GM18511 (cell line): ENCODE data around the gene USP40.

Experiments used
- ATAC-seq: cut with Tn5 transposase; IDR thresholded peaks from one replicate; pipeline ENCODE4 v1.9.1; 2021; ENCODE audit warnings: mild to moderate bottlenecking, moderate library complexity; ENCODE audit not compliant: unreplicated experiment

USP40 gene

GRCh38 chr2:233448220-233448559 is 118.4 kb downstream of the USP40 start:
- no peak for ATAC-seq

GRCh38 chr2:233447506-233448219 is 118.9 kb downstream of the USP40 start:
- no peak for ATAC-seq

- no peak for ATAC-seq
These were observed 119.8 kb downstream of the USP40 start for GRCh38 chr2:233446606-233447305.

- no peak for ATAC-seq
These were observed 120.5 kb downstream of the USP40 start for GRCh38 chr2:233446121-233446520.

- no peak for ATAC-seq
These were observed 121.3 kb downstream of the USP40 start for GRCh38 chr2:233445152-233445830.

GRCh38 chr2:233444501-233444900 is 122.1 kb downstream of the USP40 start:
- ATAC-seq: no peak

- peak; percentile 51 for ATAC-seq
These were observed 122.9 kb downstream of the USP40 start for GRCh38 chr2:233443511-233444183.

- no peak for ATAC-seq
These were observed 124.6 kb downstream of the USP40 start for GRCh38 chr2:233442028-233442310.

GRCh38 chr2:233441161-233442027 is 125.2 kb downstream of the USP40 start:
- ATAC-seq: no peak

GRCh38 chr2:233440714-233441113 is 125.9 kb downstream of the USP40 start:
- ATAC-seq: no peak

GRCh38 chr2:233440314-233440713 is 126.3 kb downstream of the USP40 start:
- no peak for ATAC-seq

- no peak for ATAC-seq
These were observed 127.4 kb downstream of the USP40 start for GRCh38 chr2:233439191-233439590.

- ATAC-seq: no peak
These were observed 127.9 kb downstream of the USP40 start for GRCh38 chr2:233438573-233439147.

GRCh38 chr2:233437439-233437955 is 129.1 kb downstream of the USP40 start:
- ATAC-seq: no peak

- ATAC-seq: no peak
These were observed 129.7 kb downstream of the USP40 start for GRCh38 chr2:233436691-233437438.

GRCh38 chr2:233436191-233436581 is 130.4 kb downstream of the USP40 start:
- no peak for ATAC-seq

GRCh38 chr2:233435436-233436190 is 131.0 kb downstream of the USP40 start:
- ATAC-seq: no peak

GRCh38 chr2:233434666-233435330 is 131.8 kb downstream of the USP40 start:
- ATAC-seq: no peak
